Measurements from ENCODE around the gene EXOC3L4. TPM values are rescaled to one million over a fixed set of nuclear protein-coding genes. Genes with fewer than 3 reads are reported as not detected.

Gene EXOC3L4
- total and polyA plus RNA-seq, 9 of the 15 experiments (the other 6 are each of a cell fraction or from before 2014, with no cell fraction given) = 0.10 to 6.7 (median 0.98) TPM; not detected in 1

- Histone ChIP-seq H3K4me1 (replicated peaks in 1 of 2; ENCODE audit: control insufficient read depth in 2 of 2, insufficient read depth in 2 of 2, low read length in 2 of 2) (peaks cover 7 to 11% of the 10 kb centered on the region in 2 experiments; a peak in 4 of 5 replicates), H3K4me3 (no peak overlapping the region), H3K9ac (ENCODE audit: insufficient read depth in 1 of 2, low read depth in 2 of 2, low read length in 2 of 2) (no peak overlapping the region), H3K79me2 (ENCODE audit: control insufficient read depth, insufficient read depth, low read length) (peaks cover 32% of the 10 kb centered on the region), H3K27ac (ENCODE audit: extremely low read depth, low read depth, low read length) (no peak overlapping the region), H3K27me3 (ENCODE audit: control insufficient read depth in 2 of 2, insufficient read depth in 2 of 2, low read length in 2 of 2) (no peaks in the 10 kb centered on the region), H2AFZ (ENCODE audit: low read depth, low read length) (no peak overlapping the region), H3K4me2 (ENCODE audit: insufficient read depth, low read length) (no peak overlapping the region), H3K36me3 (ENCODE audit: control insufficient read depth, insufficient read depth, low read length) (no peaks in the 10 kb centered on the region), H3K9me3 (replicated peaks; ENCODE audit: control insufficient read depth, insufficient read depth, low read depth, low read length) (no peaks in the 10 kb centered on the region), H3K9me1 (ENCODE audit: control insufficient read depth, insufficient read depth, low read length) (no peaks in the 10 kb centered on the region), H4K20me1 (replicated peaks; ENCODE audit: control insufficient read depth, insufficient read depth, low read length) (no peaks in the 10 kb centered on the region)
- ATAC-seq (no peak), DNase-seq (ENCODE audit: extremely low read depth in 1 of 4, low spot score in 3 of 4) (no peak), FAIRE-seq (no peak)
- TF ChIP-seq ZNF384 (IDR thresholded peaks at IDR 0.05; ENCODE audit: low read depth, low read length) (no peak), NFATC3 (IDR thresholded peaks at IDR 0.05) (no peak), NELFE (IDR thresholded peaks at IDR 0.05; ENCODE audit: insufficient read depth, insufficient read length) (no peak), PREB (CRISPR knock-in tag; IDR thresholded peaks at IDR 0.05) (no peak), PHB2 (IDR thresholded peaks at IDR 0.05; ENCODE audit: low read depth) (no peak), ZBED1 (IDR thresholded peaks at IDR 0.05) (no peak), POLR3A (IDR thresholded peaks at IDR 0.05; ENCODE audit: borderline replicate concordance, extremely low read depth, insufficient read depth, insufficient read length) (no peak), ZNF316 (IDR thresholded peaks at IDR 0.05) (no peak)
- TF ChIP-seq, protein P1, sequence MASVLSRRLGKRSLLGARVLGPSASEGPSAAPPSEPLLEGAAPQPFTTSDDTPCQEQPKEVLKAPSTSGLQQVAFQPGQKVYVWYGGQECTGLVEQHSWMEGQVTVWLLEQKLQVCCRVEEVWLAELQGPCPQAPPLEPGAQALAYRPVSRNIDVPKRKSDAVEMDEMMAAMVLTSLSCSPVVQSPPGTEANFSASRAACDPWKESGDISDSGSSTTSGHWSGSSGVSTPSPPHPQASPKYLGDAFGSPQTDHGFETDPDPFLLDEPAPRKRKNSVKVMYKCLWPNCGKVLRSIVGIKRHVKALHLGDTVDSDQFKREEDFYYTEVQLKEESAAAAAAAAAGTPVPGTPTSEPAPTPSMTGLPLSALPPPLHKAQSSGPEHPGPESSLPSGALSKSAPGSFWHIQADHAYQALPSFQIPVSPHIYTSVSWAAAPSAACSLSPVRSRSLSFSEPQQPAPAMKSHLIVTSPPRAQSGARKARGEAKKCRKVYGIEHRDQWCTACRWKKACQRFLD (CRISPR knock-in tag; IDR thresholded peaks at IDR 0.05) = no peak
- in situ Hi-C loops (cut with MboI) = no loop called here
- intact Hi-C loops (cut with micrococcal nuclease) = no loop called here
- no TSS peak for BruUV-seq (replicated peaks)
- POLR2A ChIA-PET = no interaction called here
- 42% methylated on average over 4 of the region's 5 CpGs for WGBS (ENCODE audit: insufficient coverage, low coverage, missing lambda C conversion rate)
- CTCF ChIA-PET (ENCODE audit: low intra/inter-chr PET ratio) = no interaction called here
Observed at GRCh38 chr14:103050935-103051334, 43.6 kb upstream of the EXOC3L4 start.
